ENCODE results near the gene CAPN15. TPM values are rescaled to one million over a fixed set of nuclear protein-coding genes. Genes with fewer than 3 reads are reported as not detected.
"Not testable (repeated sequence)": the region's sequence is repeated elsewhere in the genome, so short reads cannot be mapped to it uniquely, and the experiment has no call there.

The CAPN15 gene
- polyA plus RNA-seq, 5 donors = 13.0 to 39.5 (median 20.8) TPM

GRCh38 chr16:590188-590814 is 62.8 kb downstream of the CAPN15 start:
- no peak for DNase-seq

- no peak for DNase-seq
Measured at GRCh38 chr16:590815-591200, 63.3 kb downstream of the CAPN15 start.

GRCh38 chr16:591231-591630 is 63.7 kb downstream of the CAPN15 start:
- no peak for DNase-seq

GRCh38 chr16:591892-592517 is 64.5 kb downstream of the CAPN15 start:
- no peak for DNase-seq

- DNase-seq = no peak
Measured at GRCh38 chr16:592518-593306, 65.2 kb downstream of the CAPN15 start.

GRCh38 chr16:593406-593805 is 65.9 kb downstream of the CAPN15 start:
- no peak for DNase-seq

GRCh38 chr16:593807-594206 is 66.3 kb downstream of the CAPN15 start:
- DNase-seq = no peak

GRCh38 chr16:595094-595528 is 67.6 kb downstream of the CAPN15 start:
- DNase-seq = no peak

GRCh38 chr16:595942-596735 is 68.6 kb downstream of the CAPN15 start:
- DNase-seq = no peak

- no peak for DNase-seq
Measured at GRCh38 chr16:596736-597060, 69.2 kb downstream of the CAPN15 start.

- not testable (repeated sequence) for DNase-seq
Measured at GRCh38 chr16:597655-598054, 70.1 kb downstream of the CAPN15 start.

GRCh38 chr16:598823-599739 is 71.6 kb downstream of the CAPN15 start:
- no peak for DNase-seq

GRCh38 chr16:600781-601180 is 73.3 kb downstream of the CAPN15 start:
- no peak for DNase-seq

GRCh38 chr16:603933-604332 is 76.4 kb downstream of the CAPN15 start:
- no peak for DNase-seq

Other genes with a start within 250 kb of the CAPN15 start
- 1 to 10 TPM in 2 of 5 donors, under 1 TPM in 3; 0.33 to 2.4 (median 0.69) TPM for gene ARHGDIG, start 247.1 kb upstream of the CAPN15 start, polyA plus RNA-seq (ENCODE audit: insufficient read depth in 1 of 5, insufficient read length in 5 of 5, low replicate concordance in 1 of 5)
- gene PDIA2, start 244.5 kb upstream of the CAPN15 start, polyA plus RNA-seq (ENCODE audit: insufficient read depth in 1 of 5, insufficient read length in 5 of 5, low replicate concordance in 1 of 5) = under 1 TPM; 0.25 to 0.99 (median 0.49) TPM
- 10 to 100 TPM; 12.0 to 23.1 (median 17.7) TPM for gene AXIN1, start 175.0 kb upstream of the CAPN15 start, polyA plus RNA-seq (ENCODE audit: insufficient read depth in 1 of 5, insufficient read length in 5 of 5, low replicate concordance in 1 of 5)
- 10 to 100 TPM; 44.1 to 67.7 (median 48.7) TPM for gene MRPL28, start 157.2 kb upstream of the CAPN15 start, polyA plus RNA-seq (ENCODE audit: insufficient read depth in 1 of 5, insufficient read length in 5 of 5, low replicate concordance in 1 of 5)
- 10 to 100 TPM; 32.5 to 52.5 (median 37.7) TPM for gene PGAP6, start 145.7 kb upstream of the CAPN15 start, polyA plus RNA-seq (ENCODE audit: insufficient read depth in 1 of 5, insufficient read length in 5 of 5, low replicate concordance in 1 of 5)
- 100 to 1,000 TPM; 155 to 247 (median 168) TPM for gene NME4, start 130.5 kb upstream of the CAPN15 start, polyA plus RNA-seq (ENCODE audit: insufficient read depth in 1 of 5, insufficient read length in 5 of 5, low replicate concordance in 1 of 5)
- 10 to 100 TPM in 3 of 5 donors, 1 to 10 TPM in 2; 7.9 to 27.0 (median 14.4) TPM for gene DECR2, start 125.8 kb upstream of the CAPN15 start, polyA plus RNA-seq (ENCODE audit: insufficient read depth in 1 of 5, insufficient read length in 5 of 5, low replicate concordance in 1 of 5)
- 10 to 100 TPM; 42.7 to 56.7 (median 51.9) TPM for gene RAB11FIP3, start 102.1 kb upstream of the CAPN15 start, polyA plus RNA-seq (ENCODE audit: insufficient read depth in 1 of 5, insufficient read length in 5 of 5, low replicate concordance in 1 of 5)
- gene PRR35, start 32.7 kb downstream of the CAPN15 start, polyA plus RNA-seq (ENCODE audit: insufficient read depth in 1 of 5, insufficient read length in 5 of 5, low replicate concordance in 1 of 5) = under 1 TPM in 1 of 5 donors, not detected in 4; 0.07 TPM
- gene NHLRC4, start 39.3 kb downstream of the CAPN15 start, polyA plus RNA-seq (ENCODE audit: insufficient read depth in 1 of 5, insufficient read length in 5 of 5, low replicate concordance in 1 of 5) = 1 to 10 TPM; 1.5 to 4.9 (median 2.9) TPM
- gene PIGQ, start 42.3 kb downstream of the CAPN15 start, polyA plus RNA-seq (ENCODE audit: insufficient read depth in 1 of 5, insufficient read length in 5 of 5, low replicate concordance in 1 of 5) = 10 to 100 TPM; 28.8 to 48.1 (median 35.6) TPM
- 10 to 100 TPM; 15.3 to 33.7 (median 22.9) TPM for gene RAB40C, start 62.4 kb downstream of the CAPN15 start, polyA plus RNA-seq (ENCODE audit: insufficient read depth in 1 of 5, insufficient read length in 5 of 5, low replicate concordance in 1 of 5)
- gene WFIKKN1, start 103.3 kb downstream of the CAPN15 start, polyA plus RNA-seq (ENCODE audit: insufficient read depth in 1 of 5, insufficient read length in 5 of 5, low replicate concordance in 1 of 5) = 1 to 10 TPM in 1 of 5 donors, under 1 TPM in 4; 0.20 to 1.2 (median 0.36) TPM
- 10 to 100 TPM; 37.9 to 74.1 (median 49.3) TPM for gene METTL26, start 108.6 kb downstream of the CAPN15 start, polyA plus RNA-seq (ENCODE audit: insufficient read depth in 1 of 5, insufficient read length in 5 of 5, low replicate concordance in 1 of 5)
- 10 to 100 TPM in 3 of 5 donors, 1 to 10 TPM in 2; 6.0 to 16.9 (median 10.4) TPM for gene MCRIP2, start 114.1 kb downstream of the CAPN15 start, polyA plus RNA-seq (ENCODE audit: insufficient read depth in 1 of 5, insufficient read length in 5 of 5, low replicate concordance in 1 of 5)
- gene WDR90, start 121.7 kb downstream of the CAPN15 start, polyA plus RNA-seq (ENCODE audit: insufficient read depth in 1 of 5, insufficient read length in 5 of 5, low replicate concordance in 1 of 5) = 10 to 100 TPM; 31.5 to 52.8 (median 39.5) TPM
- gene RHOT2, start 140.4 kb downstream of the CAPN15 start, polyA plus RNA-seq (ENCODE audit: insufficient read depth in 1 of 5, insufficient read length in 5 of 5, low replicate concordance in 1 of 5) = 100 to 1,000 TPM in 1 of 5 donors, 10 to 100 TPM in 4; 47.5 to 119 (median 70.3) TPM
- gene RHBDL1, start 148.0 kb downstream of the CAPN15 start, polyA plus RNA-seq (ENCODE audit: insufficient read depth in 1 of 5, insufficient read length in 5 of 5, low replicate concordance in 1 of 5) = 1 to 10 TPM in 2 of 5 donors, under 1 TPM in 3; 0.38 to 1.8 (median 0.81) TPM
- 100 to 1,000 TPM in 2 of 5 donors, 10 to 100 TPM in 3; 83.8 to 142 (median 96.2) TPM for gene STUB1, start 152.7 kb downstream of the CAPN15 start, polyA plus RNA-seq (ENCODE audit: insufficient read depth in 1 of 5, insufficient read length in 5 of 5, low replicate concordance in 1 of 5)
- gene JMJD8, start 156.6 kb downstream of the CAPN15 start, polyA plus RNA-seq (ENCODE audit: insufficient read depth in 1 of 5, insufficient read length in 5 of 5, low replicate concordance in 1 of 5) = 10 to 100 TPM; 39.5 to 69.5 (median 43.3) TPM
- gene WDR24, start 162.7 kb downstream of the CAPN15 start, polyA plus RNA-seq (ENCODE audit: insufficient read depth in 1 of 5, insufficient read length in 5 of 5, low replicate concordance in 1 of 5) = 10 to 100 TPM in 3 of 5 donors, 1 to 10 TPM in 2; 7.4 to 15.3 (median 11.7) TPM
- under 1 TPM; 0.30 to 0.75 (median 0.59) TPM for gene FBXL16, start 178.1 kb downstream of the CAPN15 start, polyA plus RNA-seq (ENCODE audit: insufficient read depth in 1 of 5, insufficient read length in 5 of 5, low replicate concordance in 1 of 5)
- gene METRN, start 187.4 kb downstream of the CAPN15 start, polyA plus RNA-seq (ENCODE audit: insufficient read depth in 1 of 5, insufficient read length in 5 of 5, low replicate concordance in 1 of 5) = 10 to 100 TPM in 3 of 5 donors, 1 to 10 TPM in 2; 6.7 to 44.0 (median 10.8) TPM
- 10 to 100 TPM in 3 of 5 donors, 1 to 10 TPM in 2; 5.3 to 22.5 (median 10.8) TPM for gene ANTKMT, start 193.4 kb downstream of the CAPN15 start, polyA plus RNA-seq (ENCODE audit: insufficient read depth in 1 of 5, insufficient read length in 5 of 5, low replicate concordance in 1 of 5)
- gene CCDC78, start 198.7 kb downstream of the CAPN15 start, polyA plus RNA-seq (ENCODE audit: insufficient read depth in 1 of 5, insufficient read length in 5 of 5, low replicate concordance in 1 of 5) = 10 to 100 TPM in 1 of 5 donors, 1 to 10 TPM in 4; 1.3 to 13.0 (median 6.3) TPM
- 1 to 10 TPM; 2.1 to 7.3 (median 3.5) TPM for gene HAGHL, start 199.4 kb downstream of the CAPN15 start, polyA plus RNA-seq (ENCODE audit: insufficient read depth in 1 of 5, insufficient read length in 5 of 5, low replicate concordance in 1 of 5)
- 10 to 100 TPM; 16.2 to 25.7 (median 16.8) TPM for gene CIAO3, start 213.3 kb downstream of the CAPN15 start, polyA plus RNA-seq (ENCODE audit: insufficient read depth in 1 of 5, insufficient read length in 5 of 5, low replicate concordance in 1 of 5)
- gene MSLN, start 233.0 kb downstream of the CAPN15 start, polyA plus RNA-seq (ENCODE audit: insufficient read depth in 1 of 5, insufficient read length in 5 of 5, low replicate concordance in 1 of 5) = 10 to 100 TPM in 4 of 5 donors, 1 to 10 TPM in 1; 9.5 to 33.2 (median 18.5) TPM